GOT3 (cell line): Measurements from ENCODE around the gene XCL1.
"Not testable (repeated sequence)": the region's sequence is repeated elsewhere in the genome, so short reads cannot be mapped to it uniquely, and the experiment has no call there.

Experiments
- DNase-seq: peaks from one replicate; lab custom pipeline; 2025; ENCODE audit warnings: mixed read lengths; lab: John Stamatoyannopoulos, UW

Gene XCL1

DNA sequence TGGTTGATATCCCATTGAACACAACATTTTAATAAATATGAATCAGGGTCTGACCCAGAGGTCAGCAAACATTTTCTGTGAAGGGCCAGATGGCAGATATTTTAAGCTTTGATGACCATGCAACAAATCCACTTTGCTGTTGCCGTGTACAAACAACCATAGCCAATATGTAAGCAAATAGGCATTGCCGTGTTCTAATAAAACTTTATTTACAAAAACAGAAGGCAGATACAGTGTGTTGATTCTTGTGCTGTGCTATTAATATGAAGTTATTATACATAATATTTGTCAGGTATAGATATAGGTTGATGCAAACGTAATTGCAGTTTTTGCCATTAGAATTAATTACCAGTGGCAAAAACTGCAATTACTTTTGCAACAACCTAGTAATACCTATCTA is 8.8 kb upstream of the XCL1 start:
- DNase-seq: no peak

DNA sequence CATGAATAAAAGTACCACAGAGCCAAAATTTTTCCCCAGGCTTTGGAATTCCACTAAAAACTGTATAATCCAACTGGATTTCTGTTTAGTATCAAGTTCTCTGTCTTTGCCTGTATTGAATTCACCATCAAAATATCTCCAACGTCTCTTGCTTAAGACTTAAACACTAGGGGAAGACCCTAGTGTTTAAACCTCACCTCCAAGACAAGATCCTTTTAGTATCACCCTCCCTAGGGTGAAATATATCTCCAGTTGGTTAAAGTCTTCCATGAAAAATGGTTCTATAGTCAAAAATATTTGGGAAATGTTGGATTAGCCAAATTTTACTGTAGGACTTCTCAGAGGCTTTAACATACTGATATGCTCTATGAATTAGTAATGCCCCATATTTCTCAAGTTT is 8.1 kb upstream of the XCL1 start:
- no peak for DNase-seq

- no peak for DNase-seq
Observed at GRCh38 chr1:168570652-168571051, 5.8 kb upstream of the XCL1 start.

- no peak for DNase-seq
Observed at GRCh38 chr1:168572633-168573032, 3.8 kb upstream of the XCL1 start.

DNA sequence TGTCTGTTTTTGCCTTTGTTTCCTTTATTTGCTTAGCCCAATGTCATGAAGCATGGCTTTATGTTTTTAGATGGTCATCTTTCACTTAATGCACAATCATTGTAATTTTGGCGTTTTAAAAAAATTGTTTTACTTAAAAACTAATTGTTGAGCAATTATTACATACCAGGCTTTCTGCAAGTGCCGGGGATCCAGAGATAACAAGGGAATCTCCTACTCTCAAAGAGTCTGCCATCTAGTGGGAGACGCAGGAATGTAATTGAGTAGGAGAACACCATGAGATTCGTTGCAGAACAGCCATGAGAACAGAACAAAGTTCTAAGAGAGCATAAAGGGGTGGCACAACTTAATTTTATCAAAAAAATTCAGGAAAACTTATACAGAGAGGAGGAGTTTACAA is 2.2 kb upstream of the XCL1 start:
- DNase-seq: not testable (repeated sequence)

DNA sequence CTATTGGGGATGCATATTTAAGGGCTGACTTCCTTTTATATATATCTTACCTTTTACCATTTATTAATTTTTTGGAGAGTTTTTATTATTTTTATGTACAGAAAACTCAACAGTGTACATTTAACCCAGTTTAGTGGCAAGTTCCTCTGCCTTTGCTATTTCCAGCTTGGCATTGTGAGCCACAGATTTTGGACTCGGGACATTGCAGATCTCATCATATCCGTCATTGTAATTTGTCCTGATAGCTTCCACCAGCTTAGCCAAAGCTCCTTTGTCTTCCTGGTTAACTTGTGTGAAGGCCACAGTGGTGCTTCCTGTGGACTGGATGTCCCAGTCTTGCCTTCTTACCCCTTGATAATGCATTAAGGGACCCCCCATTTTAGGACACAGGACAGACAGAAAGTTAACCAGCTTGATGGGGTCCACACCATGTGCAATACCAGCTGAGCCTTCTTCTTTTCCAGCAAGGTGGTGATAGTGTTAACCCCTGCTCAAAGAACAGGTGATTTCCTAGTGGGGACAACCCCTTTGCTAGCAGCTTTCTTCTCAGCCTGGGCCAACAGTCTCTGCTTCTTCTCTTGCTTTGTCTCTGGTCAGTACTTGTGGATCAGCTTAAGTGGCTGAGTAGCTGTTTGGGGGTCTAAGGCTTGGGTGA is 2.3 kb downstream of the XCL1 start:
- DNase-seq: not testable (repeated sequence)

- DNase-seq: not testable (repeated sequence)
Observed at GRCh38 chr1:168580290-168580689, 3.9 kb downstream of the XCL1 start.

DNA sequence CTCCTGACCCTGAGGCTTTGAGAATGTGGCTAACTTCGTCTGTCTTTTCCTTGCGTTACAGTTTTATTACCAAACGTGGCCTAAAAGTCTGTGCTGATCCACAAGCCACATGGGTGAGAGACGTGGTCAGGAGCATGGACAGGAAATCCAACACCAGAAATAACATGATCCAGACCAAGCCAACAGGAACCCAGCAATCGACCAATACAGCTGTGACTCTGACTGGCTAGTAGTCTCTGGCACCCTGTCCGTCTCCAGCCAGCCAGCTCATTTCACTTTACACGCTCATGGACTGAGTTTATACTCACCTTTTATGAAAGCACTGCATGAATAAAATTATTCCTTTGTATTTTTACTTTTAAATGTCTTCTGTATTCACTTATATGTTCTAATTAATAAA is 4.6 kb downstream of the XCL1 start:
- not testable (repeated sequence) for DNase-seq

GRCh38 chr1:168581817-168582572 is 5.6 kb downstream of the XCL1 start:
- no peak for DNase-seq

DNA sequence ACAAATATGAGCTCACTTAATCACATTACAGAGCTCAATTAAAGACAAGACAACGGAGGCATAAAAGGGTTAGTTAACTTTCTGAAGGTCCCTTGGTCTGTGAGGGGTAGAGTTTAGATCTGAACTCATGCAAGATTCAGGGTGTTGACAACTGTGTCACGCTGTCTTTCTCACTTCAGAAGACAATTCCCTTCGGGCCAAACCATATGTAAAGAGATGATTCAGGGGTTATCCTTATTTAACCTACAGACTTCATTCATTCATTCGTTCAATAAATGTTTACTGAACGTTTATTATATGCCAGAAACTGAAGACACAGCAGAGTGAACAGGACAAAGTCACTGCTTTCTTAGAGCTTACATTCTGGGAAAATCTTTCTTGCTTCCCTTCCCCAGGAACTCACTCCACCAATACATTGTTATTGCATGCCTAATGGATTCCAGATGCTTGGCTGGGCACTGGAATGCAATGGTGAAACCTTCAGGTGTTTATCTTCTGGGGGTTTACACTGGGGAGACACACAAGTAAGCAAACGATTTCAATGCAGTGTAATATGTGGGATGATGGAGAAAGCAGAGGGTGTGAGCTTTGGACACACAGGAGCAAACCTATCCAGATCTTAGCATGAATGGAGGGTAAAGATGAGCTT is 6.4 kb downstream of the XCL1 start:
- DNase-seq: no peak

DNA sequence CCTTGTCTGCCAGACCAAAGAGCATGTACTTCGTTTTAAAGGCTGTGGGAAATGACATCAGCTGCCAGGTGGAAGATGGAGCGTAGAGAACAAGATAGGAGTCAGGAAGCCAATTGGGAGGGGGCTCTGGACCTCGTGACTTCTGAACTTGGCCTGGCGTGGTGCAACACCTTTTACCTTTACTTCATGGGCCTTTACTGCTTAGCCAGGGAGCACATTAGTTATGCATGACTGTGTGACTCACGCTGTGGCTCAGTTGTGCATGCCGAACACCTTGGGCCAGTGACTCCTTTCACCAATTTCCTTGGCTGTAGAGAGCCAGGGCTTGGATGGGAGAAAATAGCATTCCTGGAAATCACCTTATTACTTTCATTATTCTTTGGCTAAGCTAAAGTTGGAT is 7.2 kb downstream of the XCL1 start:
- DNase-seq: no peak

GRCh38 chr1:168585191-168585590 is 8.8 kb downstream of the XCL1 start:
- no peak for DNase-seq

GRCh38 chr1:168585937-168586336 is 9.5 kb downstream of the XCL1 start:
- DNase-seq: no peak

GRCh38 chr1:168589167-168589566 is 12.8 kb downstream of the XCL1 start:
- DNase-seq: no peak

DNA sequence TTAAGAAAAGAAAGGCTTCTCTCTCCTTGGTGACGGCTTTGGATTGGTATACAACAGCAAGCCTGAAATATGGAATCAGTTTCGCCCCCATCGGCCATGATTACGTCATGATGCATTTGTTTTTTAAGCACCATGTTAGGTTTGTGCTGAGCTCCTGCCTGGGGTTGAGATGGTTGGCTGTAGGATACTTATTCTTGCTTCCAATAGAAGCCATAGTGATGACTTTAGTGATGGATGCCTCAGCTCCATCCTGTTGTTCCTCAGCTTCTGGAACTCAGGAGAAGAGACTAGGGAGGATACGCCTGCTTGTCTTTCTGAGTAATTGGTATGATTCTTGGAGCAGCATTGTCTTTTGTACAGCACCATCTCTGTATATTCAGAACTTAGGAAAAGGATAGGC is 14.7 kb downstream of the XCL1 start:
- DNase-seq: no peak

DNA sequence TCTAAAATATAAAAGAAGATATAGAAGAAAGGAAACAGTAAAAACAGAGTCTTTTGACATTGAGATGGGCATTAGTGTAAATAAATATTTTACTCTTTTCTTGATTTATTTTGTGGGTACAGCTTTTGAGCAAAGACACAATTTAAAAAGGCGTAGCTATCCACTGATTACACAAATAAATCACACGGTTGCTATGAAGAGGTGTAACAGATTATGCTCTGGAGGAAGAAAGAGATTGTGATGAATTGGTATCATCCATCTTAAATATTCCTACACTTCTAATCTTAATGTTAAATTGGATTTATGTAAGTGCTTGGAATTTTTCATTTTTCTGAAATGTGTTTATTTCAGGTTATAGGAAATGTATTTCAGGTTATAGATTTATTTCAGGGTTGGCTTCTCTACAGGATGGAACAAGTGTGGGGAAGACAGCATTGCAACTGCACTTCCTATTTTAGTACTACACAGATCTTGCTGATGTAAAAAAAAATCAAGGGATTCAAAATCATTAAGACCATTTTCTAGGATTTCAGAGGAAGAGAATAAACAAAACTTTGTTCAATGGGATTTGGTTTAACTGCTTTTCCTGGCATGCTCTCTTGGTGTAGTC is 15.3 kb downstream of the XCL1 start:
- no peak for DNase-seq

DNA sequence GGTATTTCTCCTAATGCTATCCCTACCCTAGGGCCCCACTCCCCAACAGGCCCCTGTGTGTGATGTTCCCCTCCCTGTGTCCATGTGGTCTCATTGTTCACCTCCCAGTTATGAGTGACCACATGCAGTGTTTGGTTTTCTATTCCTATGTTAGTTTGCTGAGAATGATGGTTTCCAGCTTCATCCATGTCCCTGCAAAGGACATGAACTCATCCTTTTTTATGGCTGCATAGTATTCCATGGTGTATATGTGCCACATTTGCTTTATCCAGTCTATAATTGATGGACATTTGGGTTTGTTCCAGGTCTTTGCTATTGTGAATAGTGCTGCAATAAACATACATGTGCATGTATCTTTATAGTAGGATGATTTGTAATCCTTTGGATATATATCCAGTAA is 19.0 kb downstream of the XCL1 start:
- not testable (repeated sequence) for DNase-seq

DNA sequence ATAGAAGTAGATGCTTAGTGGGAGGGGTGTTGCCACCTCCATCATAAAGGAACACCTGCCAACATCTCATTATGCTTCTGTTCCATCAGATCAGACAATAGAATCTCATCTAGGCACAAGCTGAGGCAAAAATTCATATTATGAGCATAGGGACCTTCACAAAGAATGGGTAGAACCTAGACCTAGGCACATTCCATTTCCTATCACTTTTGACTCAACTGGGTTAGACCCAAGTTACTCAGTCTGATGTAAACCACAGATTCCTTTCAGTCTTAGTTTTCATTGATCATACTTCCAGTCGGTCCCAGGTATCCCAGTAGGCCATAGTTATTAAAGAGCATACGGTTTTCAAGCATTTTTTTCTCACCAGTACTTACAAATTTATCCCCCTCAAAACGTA is 21.7 kb downstream of the XCL1 start:
- DNase-seq: no peak

GRCh38 chr1:168598892-168599291 is 22.5 kb downstream of the XCL1 start:
- DNase-seq: no peak

- no peak for DNase-seq
Observed at GRCh38 chr1:168599641-168600040, 23.2 kb downstream of the XCL1 start.

DNA sequence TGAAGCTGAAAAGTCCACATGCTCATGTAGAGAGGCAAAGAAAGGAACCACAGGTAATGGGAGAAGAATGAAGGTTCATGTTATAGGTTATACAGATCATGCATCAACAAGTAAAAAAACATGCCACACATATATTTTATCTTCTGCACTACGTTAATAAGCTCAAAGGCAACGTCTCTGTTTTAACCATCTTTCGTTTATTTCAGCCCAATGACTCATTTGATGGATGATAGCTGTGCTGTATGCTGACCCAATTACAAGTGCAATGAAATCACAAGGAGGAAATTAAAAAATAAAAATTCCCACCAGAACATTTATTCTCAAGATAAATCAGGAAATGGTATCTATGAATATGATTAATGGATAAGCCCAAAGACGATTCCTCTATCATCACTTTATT is 24.6 kb downstream of the XCL1 start:
- DNase-seq: no peak

DNA sequence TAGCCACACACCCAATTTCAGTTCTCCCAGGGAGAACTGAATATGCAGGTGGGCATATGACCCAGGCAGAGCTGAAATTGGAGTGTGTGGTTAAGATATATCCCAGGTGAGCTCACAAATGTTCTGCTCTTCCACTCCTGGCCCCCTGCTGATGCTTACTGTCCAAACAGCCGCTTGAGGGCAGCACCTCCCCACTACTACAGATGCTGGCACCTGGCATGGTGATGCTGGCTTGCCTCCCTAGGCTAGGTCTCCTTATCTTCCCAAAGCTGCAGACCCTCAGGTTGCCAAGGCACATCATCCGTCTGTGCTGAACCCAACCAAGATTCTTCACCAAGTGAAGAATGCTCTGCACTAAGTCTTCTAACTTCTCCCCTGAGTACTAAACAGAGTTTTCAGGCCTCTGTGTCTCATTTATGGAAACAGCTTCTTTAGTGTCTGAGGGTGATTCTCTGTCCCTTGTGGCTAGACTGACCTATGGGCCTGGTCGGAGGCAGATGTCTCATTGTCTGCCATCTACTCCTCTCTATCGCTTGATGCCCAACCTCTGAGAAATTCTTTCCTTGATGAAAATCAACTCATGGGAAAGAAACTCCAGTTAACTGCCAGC is 27.2 kb downstream of the XCL1 start:
- peak; percentile 71 for DNase-seq
